HCT116 (cell line): Measurements from ENCODE around the gene NCAPH2. TPM values are rescaled to one million over a fixed set of nuclear protein-coding genes. Genes with fewer than 3 reads are reported as not detected.

Experiments
- ATAC-seq: fragments of 200-7000 bp; cut with Tn5 transposase; 2 replicates; pipeline ENCODE4 v1.9.1; 2020; ENCODE audit warnings: mild to moderate bottlenecking, moderate library complexity
- BruUV-seq: library from RNA; stranded (reverse); fragments of 400-500 nt; replicated peaks from 2 replicates; lab custom pipeline; 2021; lab: Mats Ljungman, UMichigan
- CTCF ChIA-PET: fragments of 300-600 bp; sonication (Branson Sonifier 250); formaldehyde crosslinking; loops from one replicate; lab custom pipeline; 2021; ENCODE audit warnings: antibody characterized with exemption; lab: Charles Lee
- POLR2A ChIA-PET: fragments of 300-600, 350-600 bp; sonication (Branson Sonifier 250); formaldehyde crosslinking; loops from one replicate; lab custom pipeline; 2021; ENCODE audit warnings: antibody characterized with exemption; lab: Charles Lee
- RAD21 ChIA-PET, 2 experiments: fragments of 300-600 bp; sonication (Branson Sonifier 250); formaldehyde crosslinking; loops; one replicate each; lab custom pipeline; 2023; ENCODE audit warnings: low total read pairs in 2 of 2; ENCODE audit not compliant: uncharacterized antibody in 2 of 2, unreplicated experiment in 2 of 2, low non-redundant PET in 1 of 2; lab: Charles Lee
- DNase-seq: peaks from one replicate; pipeline ENCODE4 v3.0.0-alpha.2; 2010; ENCODE audit warnings: low read depth, low spot score
- H2AFZ ChIP-seq: fragments of 200-600 bp; shearing (Covaris generic), sonication (generic); 2 replicates; pipeline ENCODE4 v1.6.1; 2017; ENCODE audit warnings: low read depth, mixed run types, mixed read lengths, antibody characterized with exemption, low read length; ENCODE audit not compliant: poor library complexity, severe bottlenecking
- H3K27ac ChIP-seq: 2 replicates; pipeline ENCODE4 v1.5.1; 2012; ENCODE audit warnings: low read depth, low read length
- H3K27me3 ChIP-seq: fragments of 200-600 bp; sonication (generic); 2 replicates; pipeline ENCODE4 v1.6.1; 2016; ENCODE audit warnings: mixed run types, low read length, mixed read lengths; ENCODE audit not compliant: insufficient read depth
- H3K36me3 ChIP-seq, 2 experiments: fragments of 200-500 bp in 1 of 2; fragments of 200-600 bp in 1 of 2; sonication (Bioruptor generic) in 1 of 2; sonication (generic) in 1 of 2; 2 replicates each; pipeline versions ENCODE4 v1.5.1 to v1.6.1; 2014 to 2016; ENCODE audit warnings: low read length in 2 of 2, inconsistent platforms in 1 of 2, mixed read lengths in 1 of 2, mixed run types in 1 of 2; ENCODE audit not compliant: insufficient read depth in 2 of 2, control insufficient read depth in 1 of 2
- H3K4me1 ChIP-seq, 2 experiments: fragments of 200-600 bp in 1 of 2; sonication (generic) in 1 of 2; 2 replicates each; pipeline versions ENCODE4 v1.5.1 to v1.6.1; 2012 to 2017; ENCODE audit warnings: low read length in 2 of 2, inconsistent platforms in 1 of 2, mild to moderate bottlenecking in 1 of 2, mixed read lengths in 1 of 2, mixed run types in 1 of 2, moderate library complexity in 1 of 2; ENCODE audit not compliant: insufficient read depth in 2 of 2, control insufficient read depth in 1 of 2
- H3K4me2 ChIP-seq: fragments of 200-600 bp; sonication (generic); 2 replicates; pipeline ENCODE4 v1.6.1; 2017; ENCODE audit warnings: mixed run types, low read length, mixed read lengths
- H3K4me3 ChIP-seq, 2 experiments: fragments of 200-600 bp in 1 of 2; sonication (generic) in 1 of 2; replicated peaks in 1 of 2; 2 replicates each; pipeline ENCODE4 v1.5.1; 2011 to 2016; ENCODE audit warnings: low read length in 2 of 2, control low read depth in 1 of 2, low read depth in 1 of 2, mild to moderate bottlenecking in 1 of 2, mixed read lengths in 1 of 2, mixed run types in 1 of 2
- H3K79me2 ChIP-seq: fragments of 200-600 bp; sonication (generic); 2 replicates; pipeline ENCODE4 v1.6.1; 2017; ENCODE audit warnings: mild to moderate bottlenecking, mixed run types, low read length, moderate library complexity, mixed read lengths; ENCODE audit not compliant: insufficient read depth
- H3K9ac ChIP-seq: fragments of 200-600 bp; sonication (generic); 2 replicates; pipeline ENCODE4 v1.6.1; 2016; ENCODE audit warnings: low read length, mixed read lengths
- H3K9me2 ChIP-seq: fragments of 200-600 bp; sonication (generic), shearing (Covaris generic); 2 replicates; pipeline ENCODE4 v1.6.1; 2017; ENCODE audit warnings: mixed run types, mild to moderate bottlenecking, moderate library complexity; ENCODE audit not compliant: insufficient read depth
- H3K9me3 ChIP-seq, 2 experiments: fragments of 200-500 bp in 1 of 2; fragments of 200-600 bp in 1 of 2; sonication (Bioruptor generic) in 1 of 2; sonication (generic) in 1 of 2; 2 replicates each; pipeline ENCODE4 v1.6.1; 2014 to 2017; ENCODE audit warnings: low read length in 2 of 2, mixed read lengths in 2 of 2, inconsistent platforms in 1 of 2, low read depth in 1 of 2, mild to moderate bottlenecking in 1 of 2, mixed run types in 1 of 2, moderate library complexity in 1 of 2; ENCODE audit not compliant: control insufficient read depth in 1 of 2, insufficient read depth in 1 of 2
- H4K20me1 ChIP-seq: fragments of 200-600 bp; sonication (generic), shearing (Covaris generic); 2 replicates; pipeline ENCODE4 v1.6.1; 2017; ENCODE audit warnings: mixed run types, mild to moderate bottlenecking, moderate library complexity; ENCODE audit not compliant: insufficient read depth
- EGR1 ChIP-seq: IDR thresholded peaks from 2 replicates; pipeline ENCODE4 v1.6.1; 2012; ENCODE audit warnings: low read depth
- ELF1 ChIP-seq: IDR thresholded peaks from 2 replicates; pipeline ENCODE4 v1.6.1; 2012; ENCODE audit warnings: low read depth, borderline replicate concordance
- FOSL1 ChIP-seq: IDR thresholded peaks from 2 replicates; pipeline ENCODE4 v1.6.1; 2012; ENCODE audit warnings: low read depth
- JUND ChIP-seq: IDR thresholded peaks from 2 replicates; pipeline ENCODE4 v1.6.1; 2012
- POLR2AphosphoS5 ChIP-seq: IDR thresholded peaks from 2 replicates; pipeline ENCODE4 v1.6.1; 2011; ENCODE audit warnings: mild to moderate bottlenecking, low read depth, low read length, moderate library complexity
- RAD21 ChIP-seq: IDR thresholded peaks from 2 replicates; pipeline ENCODE4 v1.6.1; 2012; ENCODE audit warnings: low read depth, mild to moderate bottlenecking
- REST ChIP-seq: IDR thresholded peaks from 2 replicates; pipeline ENCODE4 v1.6.1; 2012; ENCODE audit warnings: low read depth
- SIN3A ChIP-seq: IDR thresholded peaks from 2 replicates; pipeline ENCODE4 v1.6.1; 2012; ENCODE audit warnings: low read depth
- SP1 ChIP-seq: IDR thresholded peaks from 2 replicates; pipeline ENCODE4 v1.6.1; 2012; ENCODE audit warnings: low read depth
- SRF ChIP-seq: IDR thresholded peaks from 2 replicates; pipeline ENCODE4 v1.6.1; 2012; ENCODE audit warnings: low read depth
- ZBTB33 ChIP-seq: IDR thresholded peaks from 2 replicates; pipeline ENCODE4 v1.6.1; 2011; ENCODE audit warnings: mild to moderate bottlenecking, low read length, moderate library complexity; ENCODE audit not compliant: insufficient replicate concordance; ENCODE audit errors: extremely low read depth
- ZNF274 ChIP-seq: fragments of 200-500 bp; sonication (Bioruptor generic); IDR thresholded peaks from 2 replicates; pipeline ENCODE4 v1.6.1; 2014; ENCODE audit warnings: mild to moderate bottlenecking, low read depth, low read length, inconsistent platforms
- intact Hi-C: fragments of 100-400 bp; cut with micrococcal nuclease; formaldehyde crosslinking; loops from 2 replicates; pipeline ENCODE4 v1.10.0; 2022
- total RNA-seq: library from RNA; stranded (reverse); gene quantifications from one replicate; pipeline ENCODE4 v1.2.1, GENCODE V29; 2021; ENCODE audit not compliant: unreplicated experiment

Gene NCAPH2
- total RNA-seq, 1 experiment from 2014 or later: 99.1 TPM

- no peak for TF ChIP-seq REST
- no peak for TF ChIP-seq EGR1
- TF ChIP-seq RAD21: no peak
- TF ChIP-seq JUND: no peak
- no peak for TF ChIP-seq SRF
- no peak for TF ChIP-seq ZNF274
- no peak for TF ChIP-seq FOSL1
- no peak for TF ChIP-seq POLR2AphosphoS5
Measured at GRCh38 chr22:50502096-50502495, 5.9 kb upstream of the NCAPH2 start (continued).

- ChIA-PET RAD21 (no interaction called here), CTCF (interaction anchor here (0.6 kb wide), 1 partner anchor 78 kb away, joined by 3 read pairs; no protein-coding TSS in a partner anchor), POLR2A (no interaction called here)
- peaks cover 4 to 16% of the 10 kb centered on the region in 2 experiments; a peak in 3 of 4 replicates for H3K4me1 ChIP-seq
- H4K20me1 ChIP-seq: no peaks in the 10 kb centered on the region
- ATAC-seq (no peak), DNase-seq (no peak)
- 0 out of 4 replicates have a peak, but pooled peaks cover 0 to 8% of the 10 kb centered on the region in 2 experiments for H3K36me3 ChIP-seq
- H3K9me3 ChIP-seq: no peaks in the 10 kb centered on the region
- H2AFZ ChIP-seq: no peak overlapping the region
- no peak overlapping the region for H3K4me2 ChIP-seq
- no peak overlapping the region for H3K27ac ChIP-seq
- BruUV-seq: no TSS peak
- intact Hi-C loops: no loop called here
- H3K79me2 ChIP-seq: peaks cover 17% of the 10 kb centered on the region
- H3K9ac ChIP-seq: no peak overlapping the region
- TF ChIP-seq ZBTB33: no peak
- no peak for TF ChIP-seq SP1
- no peak for TF ChIP-seq SIN3A
- TF ChIP-seq ELF1: no peak
- TF ChIP-seq JUND: no peak
- no peak for TF ChIP-seq FOSL1
- no peaks in the 10 kb centered on the region for H3K9me2 ChIP-seq
- H3K4me3 ChIP-seq: no peak overlapping the region
- no peaks in the 10 kb centered on the region for H3K27me3 ChIP-seq
Measured at GRCh38 chr22:50502628-50503474, 5.2 kb upstream of the NCAPH2 start.
